MM.1S (cell line): ENCODE data around the gene MKRN1.

ENCODE experiments used
- DNase-seq: peaks from one replicate; pipeline ENCODE4 v3.0.0-alpha.2; 2015
- H2AFZ ChIP-seq: fragments of 300-600 bp; sonication (generic); 2 replicates; pipeline ENCODE4 v1.6.0; 2016; ENCODE audit warnings: antibody characterized with exemption, low read length
- H3F3A ChIP-seq: fragments of 300-600 bp; sonication (generic); 2 replicates; pipeline ENCODE4 v1.6.1; 2016; ENCODE audit warnings: mild to moderate bottlenecking, antibody characterized with exemption, low read length, moderate library complexity, mixed read lengths; ENCODE audit not compliant: insufficient read depth
- H3K27ac ChIP-seq: fragments of 300-600 bp; sonication (generic); 2 replicates; pipeline ENCODE4 v1.5.1; 2016; ENCODE audit warnings: mild to moderate bottlenecking, low read length
- H3K27me3 ChIP-seq: fragments of 300-600 bp; sonication (generic); replicated peaks from 2 replicates; pipeline ENCODE4 v1.6.0; 2016; ENCODE audit warnings: low read length; ENCODE audit not compliant: insufficient read depth
- H3K36me3 ChIP-seq: fragments of 300-600 bp; sonication (generic); replicated peaks from 2 replicates; pipeline ENCODE4 v1.6.1; 2016; ENCODE audit warnings: mild to moderate bottlenecking, low read length, mixed read lengths; ENCODE audit not compliant: insufficient read depth
- H3K4me1 ChIP-seq: fragments of 300-600 bp; sonication (generic); 2 replicates; pipeline ENCODE4 v1.6.1; 2016; ENCODE audit warnings: low read length, mixed read lengths
- H3K4me2 ChIP-seq: fragments of 300-600 bp; sonication (generic); 2 replicates; pipeline ENCODE4 v1.6.0; 2016; ENCODE audit warnings: low read depth, low read length
- H3K4me3 ChIP-seq: fragments of 300-600 bp; sonication (generic); 2 replicates; pipeline ENCODE4 v1.5.1; 2016; ENCODE audit warnings: low read length, mixed read lengths
- H3K79me2 ChIP-seq: fragments of 300-600 bp; sonication (generic); 2 replicates; pipeline ENCODE4 v1.6.1; 2016; ENCODE audit warnings: mixed run types, low read length, mixed read lengths
- H3K9ac ChIP-seq: fragments of 300-600 bp; sonication (generic); 2 replicates; pipeline ENCODE4 v1.6.1; 2016; ENCODE audit warnings: low read length, mixed read lengths
- H3K9me2 ChIP-seq: fragments of 300-600 bp; sonication (generic); replicated peaks from 2 replicates; pipeline ENCODE4 v1.6.1; 2016; ENCODE audit warnings: mild to moderate bottlenecking, low read length, mixed read lengths; ENCODE audit not compliant: insufficient read depth
- H3K9me3 ChIP-seq: fragments of 300-600 bp; sonication (generic); replicated peaks from 2 replicates; pipeline ENCODE4 v1.6.1; 2016; ENCODE audit warnings: mild to moderate bottlenecking, low read length, mixed read lengths; ENCODE audit not compliant: insufficient read depth
- H4K20me1 ChIP-seq: fragments of 300-600 bp; sonication (generic); 2 replicates; pipeline ENCODE4 v1.6.1; 2016; ENCODE audit warnings: mild to moderate bottlenecking, low read length, moderate library complexity, mixed read lengths; ENCODE audit not compliant: insufficient read depth
- EZH2 ChIP-seq: fragments of 300-600 bp; sonication (generic); optimal IDR thresholded peaks from 2 replicates; pipeline ENCODE3; 2017; ENCODE audit warnings: low read depth, mild to moderate bottlenecking, antibody characterized with exemption, low read length, mixed read lengths
- EZH2phosphoT487 ChIP-seq: fragments of 300-600 bp; sonication (generic); IDR thresholded peaks from 2 replicates; pipeline ENCODE4 v1.6.1; 2018; ENCODE audit warnings: antibody characterized with exemption, low read length
- TF ChIP-seq, protein P1 (sequence below): fragments of 300-600 bp; sonication (generic); IDR thresholded peaks from 2 replicates; pipeline ENCODE4 v1.5.1; 2016; ENCODE audit warnings: antibody characterized with exemption, low read length, mixed read lengths

Gene MKRN1

DNA sequence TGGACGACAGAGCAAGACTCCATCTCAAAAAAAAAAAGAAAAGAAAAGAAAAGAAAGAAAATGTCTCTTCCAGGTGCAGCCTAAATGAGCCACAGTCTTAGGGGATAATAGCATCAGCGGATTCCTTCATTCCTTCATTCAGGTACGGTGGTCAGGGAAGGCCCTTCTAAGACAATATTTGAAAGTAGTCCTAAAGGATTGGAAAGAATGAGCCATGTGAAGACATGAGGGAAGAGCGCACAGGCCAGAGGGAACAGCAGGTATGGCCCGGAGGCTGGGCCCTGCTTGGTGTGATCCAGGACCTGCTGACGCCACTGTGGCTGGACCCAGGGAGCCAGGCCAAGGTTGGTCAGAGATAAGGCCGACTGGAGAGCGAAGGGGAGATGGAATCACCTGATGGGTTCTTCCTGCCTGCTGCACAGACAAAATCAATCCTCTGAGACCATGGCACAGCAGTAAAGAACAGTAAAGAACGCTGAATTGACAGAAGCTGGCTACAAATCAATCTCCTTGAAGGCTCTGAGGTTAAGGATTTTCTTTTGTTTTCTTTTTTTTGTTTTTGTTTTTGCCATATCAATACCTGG lies 16.3 kb upstream of the MKRN1 start:
- Histone ChIP-seq H3K4me3 (no peak overlapping the region), H3K27ac (no peak overlapping the region), H4K20me1 (no peaks in the 10 kb centered on the region), H3F3A (no peaks in the 10 kb centered on the region), H3K79me2 (no peaks in the 10 kb centered on the region), H3K9me2 (no peaks in the 10 kb centered on the region), H3K36me3 (no peaks in the 10 kb centered on the region), H3K4me1 (no peaks in the 10 kb centered on the region), H3K4me2 (no peak overlapping the region), H3K9me3 (no peaks in the 10 kb centered on the region), H3K27me3 (no peaks in the 10 kb centered on the region), H2AFZ (no peak overlapping the region), H3K9ac (no peak overlapping the region)
- no peak for DNase-seq
- TF ChIP-seq EZH2phosphoT487 (no peak), EZH2 (no peak)
- TF ChIP-seq, protein P1, sequence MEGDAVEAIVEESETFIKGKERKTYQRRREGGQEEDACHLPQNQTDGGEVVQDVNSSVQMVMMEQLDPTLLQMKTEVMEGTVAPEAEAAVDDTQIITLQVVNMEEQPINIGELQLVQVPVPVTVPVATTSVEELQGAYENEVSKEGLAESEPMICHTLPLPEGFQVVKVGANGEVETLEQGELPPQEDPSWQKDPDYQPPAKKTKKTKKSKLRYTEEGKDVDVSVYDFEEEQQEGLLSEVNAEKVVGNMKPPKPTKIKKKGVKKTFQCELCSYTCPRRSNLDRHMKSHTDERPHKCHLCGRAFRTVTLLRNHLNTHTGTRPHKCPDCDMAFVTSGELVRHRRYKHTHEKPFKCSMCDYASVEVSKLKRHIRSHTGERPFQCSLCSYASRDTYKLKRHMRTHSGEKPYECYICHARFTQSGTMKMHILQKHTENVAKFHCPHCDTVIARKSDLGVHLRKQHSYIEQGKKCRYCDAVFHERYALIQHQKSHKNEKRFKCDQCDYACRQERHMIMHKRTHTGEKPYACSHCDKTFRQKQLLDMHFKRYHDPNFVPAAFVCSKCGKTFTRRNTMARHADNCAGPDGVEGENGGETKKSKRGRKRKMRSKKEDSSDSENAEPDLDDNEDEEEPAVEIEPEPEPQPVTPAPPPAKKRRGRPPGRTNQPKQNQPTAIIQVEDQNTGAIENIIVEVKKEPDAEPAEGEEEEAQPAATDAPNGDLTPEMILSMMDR: no peak

DNA sequence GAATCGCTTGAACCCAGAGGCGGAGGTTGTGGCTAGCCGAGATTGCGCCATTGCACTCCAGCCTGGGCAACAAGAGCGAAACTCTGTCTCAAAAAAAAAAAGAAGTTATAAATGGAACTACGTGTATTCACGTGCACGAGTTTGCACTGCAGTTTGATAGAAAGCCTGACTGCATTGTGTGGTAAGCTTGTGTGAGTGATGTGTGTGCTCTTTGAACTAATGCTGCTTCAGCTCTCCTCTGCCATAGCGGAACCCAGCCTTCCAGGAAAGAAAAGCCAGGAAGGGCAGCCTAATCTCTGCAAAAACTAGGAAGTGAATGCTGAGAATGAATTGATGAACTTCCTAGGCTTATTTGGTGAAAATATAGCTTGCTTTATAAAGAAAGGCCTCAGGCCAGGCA lies 15.6 kb upstream of the MKRN1 start:
- DNase-seq: no peak
- Histone ChIP-seq H3K9ac (no peak overlapping the region), H3K9me3 (no peaks in the 10 kb centered on the region), H3K9me2 (no peaks in the 10 kb centered on the region), H3K27me3 (no peaks in the 10 kb centered on the region), H3K27ac (no peak overlapping the region), H3K79me2 (no peaks in the 10 kb centered on the region), H4K20me1 (no peaks in the 10 kb centered on the region), H3K4me3 (no peak overlapping the region), H3K4me2 (no peak overlapping the region), H3K36me3 (no peaks in the 10 kb centered on the region), H3F3A (no peaks in the 10 kb centered on the region), H2AFZ (no peak overlapping the region), H3K4me1 (no peaks in the 10 kb centered on the region)
- TF ChIP-seq EZH2phosphoT487 (no peak), EZH2 (no peak)
- TF ChIP-seq, protein P1: no peak

DNA sequence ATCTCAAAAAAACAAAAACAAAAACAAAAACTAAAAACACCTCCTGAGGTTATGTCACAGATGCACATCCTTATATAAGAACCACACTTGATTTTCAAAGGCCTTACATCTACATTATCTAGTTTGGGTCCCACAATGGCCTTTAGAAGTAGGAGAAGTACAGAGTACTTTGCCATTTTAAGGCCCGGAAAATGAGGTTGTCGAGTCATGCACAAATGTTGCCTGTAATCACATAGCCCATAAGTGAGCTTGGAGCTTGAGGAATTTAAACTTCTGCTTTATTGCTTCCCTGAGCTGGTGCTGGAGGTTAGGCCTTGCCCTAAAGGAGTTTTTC lies 9.7 kb upstream of the MKRN1 start:
- DNase-seq: no peak
- Histone ChIP-seq H3K4me2 (no peak overlapping the region), H2AFZ (no peak overlapping the region)

More for the DNA sequence above, 9.7 kb upstream of the MKRN1 start:
- no peaks in the 10 kb centered on the region for H3K36me3 ChIP-seq
- H3K9ac ChIP-seq: no peak overlapping the region
- TF ChIP-seq EZH2phosphoT487 (no peak), EZH2 (no peak)
- TF ChIP-seq, protein P1: no peak
- no peaks in the 10 kb centered on the region for H3K4me1 ChIP-seq
- H3F3A ChIP-seq: no peaks in the 10 kb centered on the region
- H3K9me2 ChIP-seq: no peaks in the 10 kb centered on the region
- H3K27ac ChIP-seq: no peak overlapping the region
- no peaks in the 10 kb centered on the region for H3K79me2 ChIP-seq
- H3K27me3 ChIP-seq: peaks cover 13% of the 10 kb centered on the region
- H3K9me3 ChIP-seq: no peaks in the 10 kb centered on the region
- no peaks in the 10 kb centered on the region for H4K20me1 ChIP-seq
- H3K4me3 ChIP-seq: no peak overlapping the region
